GM12872 (cell line): ENCODE data around the gene NFS1.

Experiments
- TF ChIP-seq, protein P1 (sequence below): IDR thresholded peaks from 3 replicates; pipeline ENCODE4 v1.5.1; 2011; ENCODE audit warnings: low read depth, mild to moderate bottlenecking, low read length, moderate library complexity; ENCODE audit not compliant: insufficient read depth

NFS1 gene

DNA sequence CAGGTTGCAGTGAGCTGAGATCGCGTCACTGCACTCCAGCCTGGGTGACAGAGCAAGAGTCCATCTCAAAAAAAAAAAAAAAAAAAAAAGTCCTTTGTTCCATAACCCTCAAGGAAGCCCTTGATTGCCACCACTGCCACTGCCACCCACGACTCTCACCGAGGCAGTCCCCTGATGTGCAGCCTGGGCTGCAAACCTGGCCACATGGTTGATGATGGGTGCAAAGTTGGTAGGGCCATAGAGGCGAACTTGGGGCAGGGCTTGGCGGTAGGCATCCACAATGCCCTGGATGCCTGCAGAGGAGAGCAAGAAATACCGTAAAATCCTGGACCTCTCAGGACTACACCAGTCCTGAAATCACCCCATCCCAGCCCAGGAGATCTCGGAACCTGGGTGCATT lies 72.0 kb downstream of the NFS1 start:
- TF ChIP-seq, protein P1, sequence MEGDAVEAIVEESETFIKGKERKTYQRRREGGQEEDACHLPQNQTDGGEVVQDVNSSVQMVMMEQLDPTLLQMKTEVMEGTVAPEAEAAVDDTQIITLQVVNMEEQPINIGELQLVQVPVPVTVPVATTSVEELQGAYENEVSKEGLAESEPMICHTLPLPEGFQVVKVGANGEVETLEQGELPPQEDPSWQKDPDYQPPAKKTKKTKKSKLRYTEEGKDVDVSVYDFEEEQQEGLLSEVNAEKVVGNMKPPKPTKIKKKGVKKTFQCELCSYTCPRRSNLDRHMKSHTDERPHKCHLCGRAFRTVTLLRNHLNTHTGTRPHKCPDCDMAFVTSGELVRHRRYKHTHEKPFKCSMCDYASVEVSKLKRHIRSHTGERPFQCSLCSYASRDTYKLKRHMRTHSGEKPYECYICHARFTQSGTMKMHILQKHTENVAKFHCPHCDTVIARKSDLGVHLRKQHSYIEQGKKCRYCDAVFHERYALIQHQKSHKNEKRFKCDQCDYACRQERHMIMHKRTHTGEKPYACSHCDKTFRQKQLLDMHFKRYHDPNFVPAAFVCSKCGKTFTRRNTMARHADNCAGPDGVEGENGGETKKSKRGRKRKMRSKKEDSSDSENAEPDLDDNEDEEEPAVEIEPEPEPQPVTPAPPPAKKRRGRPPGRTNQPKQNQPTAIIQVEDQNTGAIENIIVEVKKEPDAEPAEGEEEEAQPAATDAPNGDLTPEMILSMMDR: no peak

DNA sequence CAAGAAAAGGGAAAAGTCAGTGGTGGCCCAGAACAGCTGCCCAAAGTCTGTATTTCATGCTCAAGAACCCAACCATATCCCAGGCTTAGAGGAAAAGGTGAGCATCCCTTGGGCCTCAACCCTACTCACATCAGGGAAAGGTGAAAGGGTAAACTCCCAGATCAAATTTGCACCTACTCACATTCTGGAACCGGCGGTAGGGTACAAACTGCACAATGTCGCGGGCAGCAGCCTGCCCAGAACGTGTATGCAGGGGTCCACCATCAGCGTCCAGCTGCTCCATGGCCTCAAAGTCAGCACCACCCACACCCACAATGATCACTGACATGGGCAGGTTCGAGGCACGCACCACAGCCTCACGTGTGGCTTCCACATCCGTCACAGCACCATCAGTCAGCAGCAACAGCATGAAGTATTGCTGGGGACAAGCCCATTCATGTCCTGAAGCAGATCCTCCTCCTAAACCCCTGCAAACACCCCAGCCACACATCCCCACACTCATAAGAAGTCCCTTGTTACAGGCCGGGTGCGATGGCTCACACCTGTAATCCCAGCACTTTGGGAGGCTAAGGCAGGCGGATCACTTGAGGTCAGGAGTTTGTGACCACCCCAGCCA lies 72.7 kb downstream of the NFS1 start:
- TF ChIP-seq, protein P1: no peak

DNA sequence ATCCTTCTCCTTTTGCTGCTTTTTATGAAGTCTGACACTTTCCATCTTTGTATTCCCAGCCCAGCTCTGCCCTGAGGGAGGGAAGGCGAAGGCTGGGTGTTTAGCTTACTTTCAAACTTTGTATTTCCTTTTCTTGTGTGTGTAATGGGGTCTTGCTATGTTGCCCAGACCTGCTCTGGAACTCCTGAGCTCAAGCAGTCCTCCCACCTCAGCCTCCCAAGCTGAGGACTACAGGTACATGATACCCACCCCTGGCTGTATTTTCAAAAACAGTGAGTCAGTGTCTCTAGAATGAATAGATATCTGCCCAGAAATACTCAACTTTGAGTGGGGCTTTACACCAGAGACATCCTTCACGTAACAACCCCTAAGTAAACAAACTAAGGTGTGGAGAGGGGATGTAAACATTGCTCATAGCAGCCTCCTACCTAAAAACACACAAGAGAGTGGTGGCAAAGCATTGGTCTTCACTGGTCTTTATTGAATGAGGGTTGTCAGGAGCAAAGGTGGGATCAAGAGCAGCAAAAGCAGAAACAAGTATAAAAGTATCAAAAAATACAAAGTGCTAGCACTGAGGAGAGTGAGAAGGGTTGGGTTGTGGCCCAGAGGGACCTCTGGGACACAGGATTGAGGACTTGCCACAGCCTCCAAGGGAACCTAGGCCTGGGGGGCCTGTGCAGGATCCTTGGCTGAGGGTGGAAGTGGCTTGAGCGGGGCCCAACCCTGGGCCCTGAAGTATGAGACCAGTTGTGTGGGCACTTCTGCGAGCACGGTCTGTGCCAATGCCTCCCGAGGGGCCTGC lies 73.4 kb downstream of the NFS1 start:
- TF ChIP-seq, protein P1: no peak

DNA sequence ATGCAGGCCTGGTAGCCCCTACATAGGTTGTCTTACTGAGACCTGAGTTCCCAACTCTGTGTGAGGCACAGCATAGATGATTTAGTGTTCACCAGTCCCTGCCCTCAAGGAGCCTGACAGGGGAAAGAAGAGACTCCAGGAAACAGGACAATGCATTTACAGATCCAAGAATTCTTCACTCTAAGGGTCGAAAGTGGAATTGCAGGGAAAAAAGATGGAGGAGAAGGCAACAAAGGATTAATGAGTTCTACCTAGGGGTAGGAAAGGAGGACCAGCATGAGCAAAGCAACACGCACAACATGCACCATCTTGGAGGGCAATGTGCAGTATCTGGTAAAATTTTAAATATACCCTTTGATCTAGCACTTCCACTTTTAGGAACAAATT lies 77.6 kb downstream of the NFS1 start:
- TF ChIP-seq, protein P1: no peak

DNA sequence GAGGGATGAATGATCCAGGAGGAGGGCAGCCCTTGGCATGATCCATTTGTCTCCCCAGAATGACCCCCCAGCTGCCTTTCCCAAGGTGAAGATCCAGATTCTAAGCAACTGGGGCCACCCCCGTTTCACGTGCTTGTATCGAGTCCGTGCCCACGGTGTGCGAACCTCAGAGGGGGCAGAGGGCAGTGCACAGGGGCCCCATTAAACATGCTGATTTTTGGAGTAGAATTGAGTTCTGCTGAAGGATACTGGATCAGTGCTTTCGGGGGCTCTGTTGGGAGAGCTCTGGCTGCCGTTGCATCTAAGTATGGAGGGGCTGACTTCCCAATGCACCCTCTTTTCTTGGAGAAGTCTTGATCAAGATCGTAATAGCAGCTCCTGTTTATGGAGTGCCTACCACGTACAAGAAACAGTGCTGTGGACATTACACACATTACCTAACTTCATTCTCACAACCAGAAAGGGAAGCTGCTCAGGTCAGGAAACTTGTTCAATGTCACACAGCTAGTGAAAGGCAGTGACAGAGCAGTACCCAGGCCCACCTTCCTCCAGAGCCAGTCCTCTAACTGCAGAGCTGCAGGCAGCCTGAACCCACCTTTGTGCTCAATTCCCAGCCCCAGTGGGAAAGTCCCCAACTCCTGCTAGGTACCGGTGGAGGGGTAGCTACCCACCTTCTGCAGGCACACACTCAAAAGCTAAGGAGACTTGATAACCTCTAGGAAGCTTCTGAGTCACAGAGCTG lies 78.2 kb downstream of the NFS1 start:
- TF ChIP-seq, protein P1: no peak

DNA sequence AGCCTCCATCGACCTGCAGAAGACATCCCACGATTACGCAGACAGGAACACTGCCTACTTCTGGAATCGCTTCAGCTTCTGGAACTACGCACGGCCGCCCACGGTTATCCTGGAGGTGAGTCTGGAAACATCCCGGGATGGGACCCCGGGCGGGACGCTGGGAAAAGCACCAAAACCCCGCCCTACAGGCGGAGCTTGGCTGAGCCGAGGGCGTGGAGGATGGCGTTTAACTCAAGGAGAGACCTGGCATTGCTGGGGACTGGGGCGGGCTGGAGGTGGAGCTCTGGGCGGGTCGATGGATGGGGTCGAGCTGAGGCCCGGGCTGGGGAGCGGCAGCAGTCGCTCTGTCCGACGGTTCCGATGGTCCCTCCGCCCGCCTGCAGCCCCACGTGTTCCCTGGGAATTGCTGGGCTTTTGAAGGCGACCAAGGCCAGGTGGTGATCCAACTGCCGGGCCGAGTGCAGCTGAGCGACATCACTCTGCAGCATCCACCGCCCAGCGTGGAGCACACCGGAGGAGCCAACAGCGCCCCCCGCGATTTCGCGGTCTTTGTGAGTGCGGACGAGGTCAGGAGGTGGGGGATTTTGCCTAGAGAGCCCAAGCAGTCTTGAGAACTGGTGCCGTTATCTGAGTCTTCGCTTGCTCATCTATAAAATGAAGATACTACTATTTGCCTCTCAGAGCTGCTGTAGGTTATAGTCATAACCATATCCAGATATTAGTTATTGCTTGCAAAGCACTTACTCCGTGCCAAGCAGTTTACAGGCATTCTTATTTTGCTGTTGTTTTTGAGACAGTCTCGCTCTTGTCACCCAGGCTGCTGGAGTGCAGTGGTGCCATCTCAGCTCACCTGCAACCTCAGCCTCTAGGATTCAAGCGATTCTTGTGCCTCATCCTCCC lies 79.7 kb downstream of the NFS1 start:
- TF ChIP-seq, protein P1: peak; percentile 82
